H54 (cell line): ENCODE measurements around the gene PEX11B.
A peak's percentile ranks its signal among the peaks of the same experiment; 100 is the strongest.
"Not testable (repeated sequence)": the region's sequence is repeated elsewhere in the genome, so short reads cannot be mapped to it uniquely, and the experiment has no call there.

Experiments used
- DNase-seq: peaks from one replicate; pipeline ENCODE4 v3.0.0; 2011; ENCODE audit warnings: low spot score, mixed read lengths; ENCODE audit not compliant: insufficient read length
- FAIRE-seq: peaks from 3 replicates; lab custom pipeline; 2011; peaks lifted over from hg19 to GRCh38; lab: Jason Lieb, UNC
- POLR2A ChIP-seq: IDR thresholded peaks from 2 replicates; pipeline ENCODE4 v1.6.1; 2011; ENCODE audit warnings: low read depth, mild to moderate bottlenecking, low read length

PEX11B gene

DNA sequence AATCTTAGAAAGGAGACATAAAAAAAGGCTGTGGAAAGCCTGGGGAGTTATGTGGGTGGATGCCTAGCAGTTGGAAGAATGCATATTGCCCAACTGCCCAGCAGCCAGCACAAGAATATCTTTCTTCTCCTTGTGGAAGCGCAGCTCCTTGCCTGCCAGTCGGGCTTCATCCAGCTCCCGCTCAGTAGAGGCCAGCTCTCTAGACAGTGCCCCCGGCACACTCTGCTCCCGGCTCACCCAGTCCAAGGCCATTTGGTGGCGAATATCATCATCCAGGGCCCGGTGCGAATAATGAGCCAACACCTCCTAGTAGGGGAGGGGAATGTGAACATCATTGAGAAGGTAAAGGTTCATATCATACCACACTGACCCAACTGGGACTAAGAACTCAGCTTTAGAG, 17.7 kb upstream of the PEX11B start:
- FAIRE-seq (no peak), DNase-seq (no peak)
- no peak for TF ChIP-seq POLR2A

DNA sequence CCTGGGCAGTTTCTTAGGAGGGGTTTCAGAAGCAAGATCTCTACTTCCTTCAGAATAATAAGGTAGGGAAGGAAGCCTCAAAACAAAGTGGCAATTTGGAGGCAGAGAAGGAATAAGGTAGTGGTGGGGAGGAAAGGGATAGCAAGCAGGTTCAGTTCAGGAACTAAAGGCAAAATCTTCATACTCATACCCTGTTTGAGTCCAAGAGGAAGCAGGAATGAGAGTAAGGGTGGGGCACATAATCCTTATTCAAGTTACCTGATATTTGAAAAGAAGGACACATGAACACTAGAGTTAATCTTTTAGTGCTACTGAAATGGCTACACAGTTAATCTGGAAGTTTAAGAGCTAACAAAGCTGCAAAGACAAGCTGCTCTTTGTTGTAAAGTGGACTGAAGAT, 17.2 kb upstream of the PEX11B start:
- FAIRE-seq: no peak
- TF ChIP-seq POLR2A: no peak

GRCh38 chr1:145932522-145933009, 14.0 kb upstream of the PEX11B start:
- not testable (repeated sequence) for DNase-seq, FAIRE-seq

More for the DNA sequence above, 17.2 kb upstream of the PEX11B start:
- DNase-seq: no peak

- DNase-seq: no peak
- no peak for TF ChIP-seq POLR2A
- FAIRE-seq: no peak
Measured at GRCh38 chr1:145927916-145928643, 9.6 kb upstream of the PEX11B start.

GRCh38 chr1:145927063-145927886, 8.8 kb upstream of the PEX11B start, which contains the start of gene RBM8A:
TSS of gene RBM8A (minus strand) at chr1:145927484. CDS start at chr1:145927426, 58 bp downstream.
- FAIRE-seq: peak; percentile 89
- TF ChIP-seq POLR2A: peak; percentile 88
- peak; percentile 64 for DNase-seq

- no peak for DNase-seq
- no peak for FAIRE-seq
- TF ChIP-seq POLR2A: no peak
Measured at GRCh38 chr1:145926686-145927062, 8.2 kb upstream of the PEX11B start.

GRCh38 chr1:145922266-145922665, 3.7 kb upstream of the PEX11B start:
- FAIRE-seq: no peak
- no peak for TF ChIP-seq POLR2A
- no peak for DNase-seq

- FAIRE-seq, DNase-seq: not testable (repeated sequence)
Measured at GRCh38 chr1:145920297-145920696, 1.8 kb upstream of the PEX11B start.

GRCh38 chr1:145918992-145919939, 749 bp upstream of the PEX11B start:
- FAIRE-seq (no peak), DNase-seq (peak; percentile 64)

GRCh38 chr1:145917595-145917994, 922 bp downstream of the PEX11B start:
- no peak for FAIRE-seq
- TF ChIP-seq POLR2A: no peak
- no peak for DNase-seq

More at GRCh38 chr1:145918992-145919939, 749 bp upstream of the PEX11B start:
- TF ChIP-seq POLR2A: no peak; the same call in 1 of the 2 replicates

- TF ChIP-seq POLR2A: no peak
- no peak for FAIRE-seq
- DNase-seq: no peak
Measured at GRCh38 chr1:145916745-145917144, 1.8 kb downstream of the PEX11B start.

DNA sequence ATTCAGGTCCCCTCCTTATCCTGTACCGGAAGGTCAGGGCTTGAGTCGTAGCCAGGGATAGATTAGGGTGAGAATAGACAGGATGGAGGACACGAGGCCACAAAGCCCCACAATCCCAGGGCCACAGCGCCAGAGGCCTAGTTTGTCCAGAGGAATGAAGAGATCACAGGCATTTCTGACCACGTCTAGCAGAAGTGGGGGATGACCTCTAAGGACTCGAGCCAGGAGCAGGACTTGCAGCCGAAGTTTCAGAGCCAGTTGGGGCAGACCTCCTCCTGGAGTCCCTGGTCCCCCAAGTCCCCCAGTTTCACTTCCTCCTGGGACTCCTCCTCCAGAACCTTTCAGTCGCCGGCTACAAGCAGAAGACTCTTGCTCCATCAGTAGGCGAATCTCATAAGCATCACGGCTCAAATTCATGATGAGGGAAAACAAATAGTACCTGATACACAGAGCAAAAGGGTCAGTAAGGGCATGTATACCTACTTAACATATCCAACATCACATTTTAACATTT, 6.3 kb downstream of the PEX11B start:
- DNase-seq (no peak), FAIRE-seq (no peak)
- no peak for TF ChIP-seq POLR2A

- FAIRE-seq (no peak), DNase-seq (no peak)
- TF ChIP-seq POLR2A: no peak
Measured at GRCh38 chr1:145908653-145909052, 9.9 kb downstream of the PEX11B start.
